K562 (cell line): Measurements from ENCODE around the gene MAML1. TPM values are rescaled to one million over a fixed set of nuclear protein-coding genes. Genes with fewer than 3 reads are reported as not detected.

Experiments
- BCOR ChIP-seq: fragments of 450-650 bp; IDR thresholded peaks from 2 replicates; pipeline ENCODE4 v1.6.1; 2016
- CGGBP1 ChIP-seq: fragments of 250-450 bp; sonication (Bioruptor Pico); IDR thresholded peaks from 2 replicates; pipeline ENCODE4 v1.9.0; 2021; ENCODE audit warnings: mild to moderate bottlenecking
- ETS2 ChIP-seq: IDR thresholded peaks from 2 replicates; pipeline ENCODE4 v1.6.1; 2016; ENCODE audit warnings: borderline replicate concordance, missing genetic modification characterization, mild to moderate bottlenecking, moderate library complexity, missing compliant biosample characterization; ENCODE audit not compliant: poor library complexity, severe bottlenecking
- EZH2 ChIP-seq: IDR thresholded peaks from 2 replicates; pipeline ENCODE4 v1.6.1; 2012; ENCODE audit warnings: low read depth, mild to moderate bottlenecking, inconsistent platforms, low read length, borderline replicate concordance
- HINFP ChIP-seq: fragments of 450-650 bp; conservative IDR thresholded peaks from 2 replicates; pipeline ENCODE4 v1.6.1; 2016; ENCODE audit warnings: missing genetic modification characterization, low read depth, mild to moderate bottlenecking, control low read depth, missing compliant biosample characterization
- HNRNPK ChIP-seq: fragments of 200-400 bp; formaldehyde crosslinking; IDR thresholded peaks from one replicate; pipeline ENCODE4 v1.6.1; 2018; ENCODE audit warnings: mild to moderate bottlenecking, low read depth, low read length; ENCODE audit not compliant: poor library complexity, severe bottlenecking
- KLF6 ChIP-seq: fragments of 250-450 bp; sonication (Bioruptor Pico); IDR thresholded peaks from 2 replicates; pipeline ENCODE4 v1.4.0; 2020; ENCODE audit warnings: mild to moderate bottlenecking, moderate library complexity, borderline replicate concordance
- MNT ChIP-seq, 2 experiments: fragments of 450-650 bp; conservative IDR thresholded peaks; 2 replicates each; pipeline ENCODE4 v1.6.1; 2017; ENCODE audit warnings: mild to moderate bottlenecking in 2 of 2, moderate library complexity in 2 of 2
- NBN ChIP-seq: fragments of 450-650 bp; IDR thresholded peaks from 2 replicates; pipeline ENCODE4 v1.6.1; 2016; ENCODE audit warnings: low read depth, mild to moderate bottlenecking
- NR3C1 ChIP-seq: sonication (generic); formaldehyde crosslinking; IDR thresholded peaks from 2 replicates; pipeline ENCODE4 v1.8.1; 2022; ENCODE audit warnings: missing genetic modification reagents
- PTTG1 ChIP-seq: fragments of 450-650 bp; IDR thresholded peaks from 2 replicates; pipeline ENCODE4 v1.6.1; 2016; ENCODE audit warnings: low read depth, mild to moderate bottlenecking, missing genetic modification characterization, missing compliant biosample characterization
- SLC30A9 ChIP-seq: fragments of 250-450 bp; sonication (Bioruptor Pico); IDR thresholded peaks from 2 replicates; pipeline ENCODE4 v1.8.0; 2022; ENCODE audit warnings: mild to moderate bottlenecking, moderate library complexity
- SMAD4 ChIP-seq: fragments of 250-450 bp; sonication (Bioruptor Pico); conservative IDR thresholded peaks from 2 replicates; pipeline ENCODE4 v1.8.0; 2021; ENCODE audit warnings: inconsistent platforms, mild to moderate bottlenecking, moderate library complexity
- ZNF12 ChIP-seq: sonication (generic); formaldehyde crosslinking; IDR thresholded peaks from 2 replicates; pipeline ENCODE4 v1.4.0; 2020; ENCODE audit warnings: mild to moderate bottlenecking, missing genetic modification reagents
- ZNF140 ChIP-seq: fragments of 250-450 bp; sonication (Bioruptor Pico); IDR thresholded peaks from 2 replicates; pipeline ENCODE4 v1.8.0; 2021; ENCODE audit warnings: moderate library complexity, mild to moderate bottlenecking, inconsistent platforms
- ZNF175 ChIP-seq: fragments of 200-800 bp; sonication (Bioruptor generic); IDR thresholded peaks from 2 replicates; pipeline ENCODE4 v1.6.1; 2016; ENCODE audit warnings: low read depth, mild to moderate bottlenecking, missing genetic modification characterization, missing compliant biosample characterization
- ZNF354B ChIP-seq: fragments of 250-450 bp; sonication (Bioruptor Pico); IDR thresholded peaks from 2 replicates; pipeline ENCODE4 v1.4.0; 2020
- polyA plus RNA-seq, 8 experiments: library from polyadenylated mRNA; depleted of rRNA in 4 of 8; stranded (reverse) in 5 of 8; unstranded in 3 of 8; fragments of >200 nt; fragmentation: Nextera tagmentation in 2 of 8; fragmentation: Illumina TruSeq in 1 of 8; extraction: Ambion mirVana in 2 of 8; extraction: Trizol in 1 of 8; gene quantifications; 2 replicates each; pipeline versions ENCODE4 v1.2.1 to v1.2.3, GENCODE V29; 2011 to 2014; ENCODE audit warnings: inconsistent platforms in 1 of 8, missing spikeins in 1 of 8
- total RNA-seq, 7 experiments: library from RNA; depleted of rRNA in 6 of 7; stranded (reverse); fragments of >200 nt in 6 of 7; fragmentation: Illumina TruSeq in 2 of 7; extraction: Trizol in 2 of 7; gene quantifications; 2 replicates each; pipeline versions ENCODE4 v1.2.1 to v1.2.3, GENCODE V29; 2011 to 2021; ENCODE audit warnings: low replicate concordance in 1 of 7
- TF ChIP-seq, protein P1 (sequence below), 2 experiments: fragments of 450-650 bp in 1 of 2; sonication (generic) in 1 of 2; formaldehyde crosslinking; conservative IDR thresholded peaks; 2 replicates each; pipeline versions ENCODE4 v1.4.0 to v1.8.1; 2020 to 2022; ENCODE audit warnings: mild to moderate bottlenecking in 1 of 2, missing genetic modification reagents in 1 of 2
- TF ChIP-seq, protein P2 (sequence below): sonication (generic); formaldehyde crosslinking; IDR thresholded peaks from 2 replicates; pipeline ENCODE4 v1.8.1; 2022; ENCODE audit warnings: missing genetic modification reagents
- TF ChIP-seq, protein P3 (sequence below): fragments of 250-450 bp; sonication (Bioruptor Pico); IDR thresholded peaks from 2 replicates; pipeline ENCODE4 v1.8.0; 2021; ENCODE audit warnings: mild to moderate bottlenecking, moderate library complexity

The MAML1 gene
- total and polyA plus RNA-seq, 9 of the 15 experiments (the other 6 are each of a cell fraction or from before 2014, with no cell fraction given), result 0.32 to 18.4 (median 7.0) TPM

- TF ChIP-seq NR3C1 (CRISPR knock-in tag), result peak; percentile 84
- no peak for TF ChIP-seq CGGBP1 (CRISPR knock-in tag)
- no peak for TF ChIP-seq SMAD4
- TF ChIP-seq NBN, result no peak
- TF ChIP-seq MNT (conservative IDR thresholded peaks at IDR 0.05), result peak; percentile 30 to 51; a peak in 3 of 4 replicates
- TF ChIP-seq HNRNPK, result peak; percentile 40
- TF ChIP-seq PTTG1, result no peak
- peak; percentile 30; the same call in 1 of the 2 replicates for TF ChIP-seq ZNF175 (CRISPR knock-in tag)
- no peak for TF ChIP-seq ETS2 (tag)
- TF ChIP-seq HINFP (tag), result 0 out of 2 replicates have a peak, but pooled peaks have one; percentile 20
- TF ChIP-seq ZNF12, result peak; percentile 45; the same call in 1 of the 2 replicates
- no peak for TF ChIP-seq ZNF140 (CRISPR knock-in tag)
- TF ChIP-seq BCOR, result no peak
- TF ChIP-seq ZNF354B (CRISPR knock-in tag), result no peak
- TF ChIP-seq, protein P1, sequence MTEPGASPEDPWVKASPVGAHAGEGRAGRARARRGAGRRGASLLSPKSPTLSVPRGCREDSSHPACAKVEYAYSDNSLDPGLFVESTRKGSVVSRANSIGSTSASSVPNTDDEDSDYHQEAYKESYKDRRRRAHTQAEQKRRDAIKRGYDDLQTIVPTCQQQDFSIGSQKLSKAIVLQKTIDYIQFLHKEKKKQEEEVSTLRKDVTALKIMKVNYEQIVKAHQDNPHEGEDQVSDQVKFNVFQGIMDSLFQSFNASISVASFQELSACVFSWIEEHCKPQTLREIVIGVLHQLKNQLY (CRISPR knock-in tag; conservative IDR thresholded peaks at IDR 0.05), result no peak
- TF ChIP-seq SLC30A9 (CRISPR knock-in tag), result no peak
- no peak for TF ChIP-seq EZH2
- TF ChIP-seq KLF6 (CRISPR knock-in tag), result 0 out of 2 replicates have a peak, but pooled peaks have one; percentile 17
- TF ChIP-seq, protein P2, sequence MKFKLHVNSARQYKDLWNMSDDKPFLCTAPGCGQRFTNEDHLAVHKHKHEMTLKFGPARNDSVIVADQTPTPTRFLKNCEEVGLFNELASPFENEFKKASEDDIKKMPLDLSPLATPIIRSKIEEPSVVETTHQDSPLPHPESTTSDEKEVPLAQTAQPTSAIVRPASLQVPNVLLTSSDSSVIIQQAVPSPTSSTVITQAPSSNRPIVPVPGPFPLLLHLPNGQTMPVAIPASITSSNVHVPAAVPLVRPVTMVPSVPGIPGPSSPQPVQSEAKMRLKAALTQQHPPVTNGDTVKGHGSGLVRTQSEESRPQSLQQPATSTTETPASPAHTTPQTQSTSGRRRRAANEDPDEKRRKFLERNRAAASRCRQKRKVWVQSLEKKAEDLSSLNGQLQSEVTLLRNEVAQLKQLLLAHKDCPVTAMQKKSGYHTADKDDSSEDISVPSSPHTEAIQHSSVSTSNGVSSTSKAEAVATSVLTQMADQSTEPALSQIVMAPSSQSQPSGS, result peak; percentile 71; the same call in 1 of the 2 replicates
- TF ChIP-seq, protein P3, sequence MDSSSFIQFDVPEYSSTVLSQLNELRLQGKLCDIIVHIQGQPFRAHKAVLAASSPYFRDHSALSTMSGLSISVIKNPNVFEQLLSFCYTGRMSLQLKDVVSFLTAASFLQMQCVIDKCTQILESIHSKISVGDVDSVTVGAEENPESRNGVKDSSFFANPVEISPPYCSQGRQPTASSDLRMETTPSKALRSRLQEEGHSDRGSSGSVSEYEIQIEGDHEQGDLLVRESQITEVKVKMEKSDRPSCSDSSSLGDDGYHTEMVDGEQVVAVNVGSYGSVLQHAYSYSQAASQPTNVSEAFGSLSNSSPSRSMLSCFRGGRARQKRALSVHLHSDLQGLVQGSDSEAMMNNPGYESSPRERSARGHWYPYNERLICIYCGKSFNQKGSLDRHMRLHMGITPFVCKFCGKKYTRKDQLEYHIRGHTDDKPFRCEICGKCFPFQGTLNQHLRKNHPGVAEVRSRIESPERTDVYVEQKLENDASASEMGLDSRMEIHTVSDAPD, result no peak
These were observed 88.1 kb downstream of the MAML1 start, which contains the start of gene SQSTM1 (continued) for GRCh38 chr5:179820483-179821297.
